NOMO-1 treated with DMSO at 0.1 percent for 48 hours (cell line): ENCODE results near the gene TLN1.

Source experiments
- DNase-seq: peaks from one replicate; lab custom pipeline; 2025; ENCODE audit not compliant: unreplicated experiment; lab: John Stamatoyannopoulos, UW

Gene TLN1

GRCh38 chr9:35731415-35732184 is 395 bp downstream of the TLN1 start:
- DNase-seq = no peak

- no peak for DNase-seq
These were observed 1.5 kb downstream of the TLN1 start for GRCh38 chr9:35730486-35730854.

- DNase-seq = peak; percentile 70
These were observed 2.1 kb downstream of the TLN1 start for GRCh38 chr9:35729700-35730485.

- no peak for DNase-seq
These were observed 2.9 kb downstream of the TLN1 start for GRCh38 chr9:35729101-35729500.

- peak; percentile 76 for DNase-seq
These were observed 3.7 kb downstream of the TLN1 start for GRCh38 chr9:35728041-35728971.

- no peak for DNase-seq
These were observed 4.3 kb downstream of the TLN1 start for GRCh38 chr9:35727676-35728040.

- peak; percentile 52 for DNase-seq
These were observed 5.1 kb downstream of the TLN1 start for GRCh38 chr9:35726931-35727330.

GRCh38 chr9:35725362-35725761 is 6.6 kb downstream of the TLN1 start:
- DNase-seq = no peak

- DNase-seq = no peak
These were observed 8.1 kb downstream of the TLN1 start for GRCh38 chr9:35723908-35724307.

- no peak for DNase-seq
These were observed 8.6 kb downstream of the TLN1 start for GRCh38 chr9:35723426-35723825.

GRCh38 chr9:35719546-35719945 is 12.4 kb downstream of the TLN1 start:
- DNase-seq = no peak

GRCh38 chr9:35718721-35719511 is 13.1 kb downstream of the TLN1 start:
- DNase-seq = no peak

GRCh38 chr9:35717132-35717870 is 14.7 kb downstream of the TLN1 start:
- no peak for DNase-seq

GRCh38 chr9:35716230-35716629 is 15.8 kb downstream of the TLN1 start:
- no peak for DNase-seq

- no peak for DNase-seq
These were observed 17.3 kb downstream of the TLN1 start for GRCh38 chr9:35714579-35715252.

GRCh38 chr9:35714123-35714522 is 17.9 kb downstream of the TLN1 start:
- DNase-seq = no peak

- no peak for DNase-seq
These were observed 18.4 kb downstream of the TLN1 start for GRCh38 chr9:35713578-35713977.

GRCh38 chr9:35712762-35713400 is 19.1 kb downstream of the TLN1 start:
- no peak for DNase-seq
